OCI-LY7 (cell line): Measurements from ENCODE around the gene SIK1. TPM values are rescaled to one million over a fixed set of nuclear protein-coding genes. Genes with fewer than 3 reads are reported as not detected.
"Not testable (repeated sequence)": the region's sequence is repeated elsewhere in the genome, so short reads cannot be mapped to it uniquely, and the experiment has no call there.

Source experiments
- BruUV-seq: library from RNA; stranded (reverse); fragments of 400-500 nt; replicated peaks from 2 replicates; lab custom pipeline; 2021; lab: Mats Ljungman, UMichigan
- CTCF ChIA-PET: fragments of 300-600 bp; sonication (Branson Sonifier 250); formaldehyde crosslinking; loops from one replicate; lab custom pipeline; 2022; ENCODE audit warnings: antibody characterized with exemption; ENCODE audit not compliant: unreplicated experiment; lab: Charles Lee
- POLR2A ChIA-PET: fragments of 300-600 bp; sonication (Branson Sonifier 250); formaldehyde crosslinking; loops from one replicate; lab custom pipeline; 2022; ENCODE audit warnings: antibody characterized with exemption; lab: Charles Lee
- DNase-seq: peaks from one replicate; pipeline ENCODE4 v3.0.0-alpha.2; 2015; ENCODE audit warnings: low spot score
- H2AFZ ChIP-seq: fragments of 200-600 bp; sonication (generic), shearing (Covaris generic); 2 replicates; pipeline ENCODE4 v1.6.1; 2014; ENCODE audit warnings: mild to moderate bottlenecking, antibody characterized with exemption, low read length, moderate library complexity
- H3K27ac ChIP-seq: fragments of 200-600 bp; sonication (generic); 2 replicates; pipeline ENCODE4 v1.5.1; 2014; ENCODE audit warnings: mixed run types, low read depth, mild to moderate bottlenecking, moderate library complexity, low read length, inconsistent platforms; ENCODE audit not compliant: poor library complexity, severe bottlenecking
- H3K36me3 ChIP-seq: fragments of 200-600 bp; sonication (generic); 2 replicates; pipeline ENCODE4 v1.6.1; 2014; ENCODE audit warnings: mild to moderate bottlenecking, antibody characterized with exemption, low read length, moderate library complexity, mixed read lengths; ENCODE audit not compliant: insufficient read depth
- H3K4me1 ChIP-seq: fragments of 200-600 bp; sonication (generic); 2 replicates; pipeline ENCODE4 v1.5.1; 2014; ENCODE audit warnings: mild to moderate bottlenecking, low read length; ENCODE audit not compliant: insufficient read depth, poor library complexity, severe bottlenecking
- H3K4me2 ChIP-seq: fragments of 200-600 bp; sonication (generic); 2 replicates; pipeline ENCODE4 v1.6.1; 2014; ENCODE audit warnings: mild to moderate bottlenecking, low read length
- H3K4me3 ChIP-seq: fragments of 200-600 bp; sonication (generic); 2 replicates; pipeline ENCODE4 v1.5.1; 2014; ENCODE audit warnings: mild to moderate bottlenecking, low read depth, low read length; ENCODE audit not compliant: poor library complexity, severe bottlenecking
- H3K79me2 ChIP-seq: fragments of 200-600 bp; sonication (generic); 2 replicates; pipeline ENCODE4 v1.6.1; 2016; ENCODE audit warnings: low read depth, mild to moderate bottlenecking, low read length, moderate library complexity, mixed read lengths; ENCODE audit not compliant: insufficient read depth
- H3K9me2 ChIP-seq: fragments of 200-600 bp; sonication (generic); 2 replicates; pipeline ENCODE4 v1.6.1; 2016; ENCODE audit warnings: mild to moderate bottlenecking, low read length, mixed read lengths; ENCODE audit not compliant: insufficient read depth
- H3K9me3 ChIP-seq: fragments of 200-600 bp; sonication (generic); 2 replicates; pipeline ENCODE4 v1.6.1; 2014; ENCODE audit warnings: mild to moderate bottlenecking, mixed run types, low read length, mixed read lengths
- H4K20me1 ChIP-seq: fragments of 200-600 bp; sonication (generic); 2 replicates; pipeline ENCODE4 v1.6.1; 2014; ENCODE audit warnings: mild to moderate bottlenecking, antibody characterized with exemption, low read length, moderate library complexity, mixed read lengths; ENCODE audit not compliant: insufficient read depth
- intact Hi-C: fragments of 100-400 bp; cut with micrococcal nuclease; formaldehyde crosslinking; loops from one replicate; pipeline ENCODE4 v1.10.0; 2022; ENCODE audit not compliant: unreplicated experiment
- total RNA-seq, 2 experiments: library from RNA; depleted of rRNA in 1 of 2; stranded (reverse); fragments of >200 nt in 1 of 2; shearing (Covaris generic) in 1 of 2; gene quantifications; 2 replicates each; pipeline ENCODE4 v1.2.3, GENCODE V29; 2014 to 2022

Gene SIK1
- total RNA-seq, 2 experiments from 2014 or later, result 0.41 to 4.6 TPM

DNA sequence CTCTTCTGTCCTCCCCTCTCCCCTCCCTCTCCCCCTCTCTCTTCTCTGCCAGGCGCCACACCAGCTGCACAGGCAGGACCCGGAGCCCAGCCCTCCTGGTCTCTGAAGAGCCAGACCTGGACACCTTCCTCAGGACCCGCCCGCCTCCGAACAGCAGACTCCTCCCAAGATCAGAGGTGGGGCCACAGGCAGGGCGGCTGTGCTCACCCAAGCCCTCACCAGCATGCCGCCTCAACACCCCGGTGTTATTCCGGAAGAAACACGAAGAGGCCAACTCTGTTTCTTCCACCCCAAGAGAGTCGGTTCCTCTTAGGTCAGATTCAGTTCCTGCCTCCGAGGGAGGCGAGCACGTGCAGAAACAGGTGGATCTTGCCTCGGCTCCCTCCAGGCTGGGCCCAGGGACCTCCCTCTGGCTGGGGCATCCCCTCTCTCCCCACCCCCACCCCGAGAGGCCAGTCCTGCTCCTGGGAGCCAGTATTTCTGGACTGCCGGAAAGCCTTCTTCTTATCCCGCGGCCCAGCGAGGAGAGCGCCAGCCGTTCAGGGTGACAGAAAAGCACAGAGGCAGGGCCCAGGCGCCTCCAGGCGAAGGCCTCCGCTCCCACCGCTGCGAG, 16.4 kb downstream of the SIK1 start:
- POLR2A ChIA-PET, H2AFZ ChIP-seq, H3K4me3 ChIP-seq, H3K36me3 ChIP-seq, H3K79me2 ChIP-seq, CTCF ChIA-PET, H3K4me1 ChIP-seq, H4K20me1 ChIP-seq, DNase-seq, H3K4me2 ChIP-seq, H3K9me2 ChIP-seq, BruUV-seq, H3K27ac ChIP-seq, intact Hi-C loops, H3K9me3 ChIP-seq: not testable (repeated sequence)

DNA sequence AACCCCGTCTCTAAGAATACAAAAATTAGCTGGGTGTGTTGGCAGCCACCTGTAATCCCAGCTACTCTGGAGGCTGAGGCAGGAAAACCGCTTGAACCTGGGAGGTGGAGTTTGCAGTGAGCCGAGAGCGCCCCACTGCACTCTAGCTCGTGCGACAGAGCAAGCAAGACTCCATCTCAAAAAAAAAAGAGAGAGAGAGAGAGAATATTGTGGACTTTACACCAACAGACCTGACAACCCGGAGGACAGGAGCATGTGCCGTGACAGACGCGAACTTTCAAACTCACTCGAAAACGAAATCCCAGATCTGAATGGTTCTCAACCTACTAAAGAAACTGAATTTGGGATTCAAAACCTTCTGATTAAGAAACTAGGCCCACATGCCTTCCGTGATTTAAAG, 19.8 kb downstream of the SIK1 start:
- H3K27ac ChIP-seq, H3K79me2 ChIP-seq, H2AFZ ChIP-seq, H3K4me3 ChIP-seq, DNase-seq, BruUV-seq, intact Hi-C loops, H3K4me2 ChIP-seq, H3K9me2 ChIP-seq, H3K4me1 ChIP-seq, H3K9me3 ChIP-seq, H4K20me1 ChIP-seq, POLR2A ChIA-PET, H3K36me3 ChIP-seq, CTCF ChIA-PET: not testable (repeated sequence)

DNA sequence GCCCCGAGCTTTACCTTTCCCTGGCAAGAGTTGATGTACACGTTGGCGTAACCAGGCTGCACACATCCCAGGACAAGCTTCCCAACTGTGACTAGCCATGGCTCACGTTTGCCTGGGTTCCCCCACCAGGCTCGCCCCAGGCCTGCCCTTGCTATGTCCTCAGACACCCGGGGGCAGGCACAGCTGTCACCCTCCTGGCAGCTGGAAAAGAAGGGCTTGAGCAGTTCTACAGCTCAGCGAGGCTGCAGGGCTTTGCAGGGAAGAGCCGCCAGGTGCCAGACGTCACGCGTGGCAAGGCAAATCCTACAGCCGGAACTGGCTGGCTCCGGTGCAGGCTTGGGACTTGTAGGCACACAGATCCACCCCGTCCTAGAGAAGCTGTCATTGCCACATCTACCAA, 22.5 kb downstream of the SIK1 start:
- H3K79me2 ChIP-seq, H3K4me2 ChIP-seq, H3K9me2 ChIP-seq, POLR2A ChIA-PET, H3K4me1 ChIP-seq, intact Hi-C loops, BruUV-seq, CTCF ChIA-PET, H2AFZ ChIP-seq, H3K4me3 ChIP-seq, H4K20me1 ChIP-seq, DNase-seq, H3K9me3 ChIP-seq, H3K27ac ChIP-seq, H3K36me3 ChIP-seq: not testable (repeated sequence)

DNA sequence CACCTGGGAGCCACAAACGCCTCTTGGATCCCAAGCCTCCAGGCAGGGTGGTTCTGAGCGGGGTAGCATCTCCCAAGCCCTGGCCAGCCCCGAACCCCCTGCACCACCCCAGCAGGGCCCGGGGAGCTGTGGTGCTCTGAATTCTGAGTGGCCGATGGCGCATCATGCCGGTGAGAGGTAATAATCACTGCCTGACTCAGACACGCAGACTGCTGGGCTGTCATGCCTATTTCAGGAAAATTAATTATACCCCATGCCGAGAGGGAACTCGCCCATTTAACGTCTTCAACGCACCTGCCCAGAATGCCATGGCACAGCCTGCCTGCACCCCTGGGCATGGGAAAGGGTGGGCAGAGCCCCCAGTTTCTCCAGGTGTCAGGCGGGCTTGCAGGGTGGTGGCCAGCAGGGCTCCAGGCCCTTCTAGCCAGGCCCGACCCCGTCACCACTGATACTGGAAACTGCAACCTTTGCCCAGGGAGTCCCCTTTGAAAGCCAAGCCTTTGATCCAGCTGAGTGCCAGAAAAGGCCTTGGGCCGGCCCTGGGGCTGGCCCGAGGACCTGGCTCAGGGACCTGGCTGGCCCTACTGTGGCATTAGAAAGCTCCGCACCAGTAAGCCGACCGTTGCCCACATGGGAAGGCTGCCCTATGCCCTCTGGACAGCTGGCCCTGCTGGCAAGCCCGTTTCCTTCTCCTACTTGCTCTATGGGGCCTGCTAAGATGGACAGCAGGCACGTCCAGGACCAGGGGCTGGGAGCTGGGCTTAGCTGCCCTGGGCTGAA, 23.1 kb downstream of the SIK1 start:
- H3K4me3 ChIP-seq, H2AFZ ChIP-seq, H3K9me3 ChIP-seq, intact Hi-C loops, H3K79me2 ChIP-seq, H3K27ac ChIP-seq, H4K20me1 ChIP-seq, H3K9me2 ChIP-seq, BruUV-seq, H3K4me1 ChIP-seq, CTCF ChIA-PET, H3K36me3 ChIP-seq, H3K4me2 ChIP-seq, DNase-seq, POLR2A ChIA-PET: not testable (repeated sequence)

DNA sequence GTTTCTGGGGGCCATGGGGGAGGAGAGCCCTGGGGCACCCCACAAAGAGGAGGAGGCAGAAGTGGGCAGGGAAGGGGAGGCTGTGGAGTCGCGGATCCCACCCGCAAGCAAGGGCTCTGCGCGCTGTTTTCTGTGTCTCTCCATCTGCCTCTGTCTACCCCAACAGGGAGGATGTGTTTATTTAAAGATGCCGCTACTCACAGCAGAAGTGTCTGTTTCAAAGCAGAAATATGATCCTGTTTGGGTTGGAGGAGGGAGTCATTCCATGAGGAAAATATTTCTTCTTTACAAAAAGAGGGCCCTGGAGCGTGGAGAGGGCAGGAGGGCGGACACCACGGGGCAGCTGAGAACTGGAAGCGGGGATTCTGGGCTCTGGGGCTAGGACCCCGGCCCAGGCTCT, 25.8 kb downstream of the SIK1 start:
- H2AFZ ChIP-seq, H3K36me3 ChIP-seq, intact Hi-C loops, BruUV-seq, H3K9me2 ChIP-seq, H3K4me1 ChIP-seq, CTCF ChIA-PET, H3K4me3 ChIP-seq, DNase-seq, POLR2A ChIA-PET, H4K20me1 ChIP-seq, H3K9me3 ChIP-seq, H3K27ac ChIP-seq, H3K4me2 ChIP-seq, H3K79me2 ChIP-seq: not testable (repeated sequence)

DNA sequence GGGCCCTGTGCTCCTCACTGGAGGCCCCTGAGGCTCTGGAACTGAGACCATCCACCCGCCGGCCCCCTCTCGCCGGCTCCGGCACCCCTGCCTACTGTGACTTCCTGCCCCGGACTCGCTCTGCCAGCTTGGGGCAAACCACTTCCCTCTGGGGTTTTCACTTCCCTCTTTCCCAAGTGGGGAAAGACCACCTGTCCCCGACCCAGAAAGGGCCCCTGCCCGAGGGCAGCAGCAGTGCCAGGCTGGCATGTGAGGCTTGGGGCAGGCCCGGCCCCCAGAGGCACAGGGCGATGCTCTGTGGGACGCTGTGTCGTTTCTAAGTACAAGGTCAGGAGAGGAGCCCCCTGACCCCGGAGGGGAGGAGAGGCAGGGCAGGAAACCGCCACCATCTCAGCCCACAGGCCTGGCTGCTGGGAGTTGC, 27.3 kb downstream of the SIK1 start:
- H3K4me2 ChIP-seq, POLR2A ChIA-PET, H3K9me2 ChIP-seq, H2AFZ ChIP-seq, CTCF ChIA-PET, H4K20me1 ChIP-seq, H3K4me1 ChIP-seq, H3K79me2 ChIP-seq, H3K9me3 ChIP-seq, DNase-seq, H3K36me3 ChIP-seq, H3K4me3 ChIP-seq, BruUV-seq, intact Hi-C loops, H3K27ac ChIP-seq: not testable (repeated sequence)
